Thymus (tissue), 11 donors: Measurements from ENCODE around the gene PABPC1L. TPM values are rescaled to one million over a fixed set of nuclear protein-coding genes. Genes with fewer than 3 reads are reported as not detected.

Experiments used
- DNase-seq, 9 donors: peaks; one replicate each; pipeline ENCODE4 v3.0.0-alpha.2; 2013; ENCODE audit warnings: low spot score in 9 of 9, low read depth in 6 of 9, missing footprints in 1 of 9
- H3K27ac ChIP-seq, 2 donors: one replicate each; pipeline ENCODE4 v1.5.1; 2013; ENCODE audit warnings: control low read depth in 1 of 2, low read depth in 1 of 2, low read length in 1 of 2, mild to moderate bottlenecking in 1 of 2, moderate library complexity in 1 of 2
- H3K27me3 ChIP-seq, 2 donors: one replicate each; pipeline ENCODE4 v1.5.1; 2013; ENCODE audit warnings: low read length in 1 of 2; ENCODE audit not compliant: control insufficient read depth in 2 of 2, insufficient read depth in 1 of 2
- H3K36me3 ChIP-seq, 2 donors: one replicate each; pipeline ENCODE4 v1.5.1; 2013; ENCODE audit warnings: low read length in 1 of 2, mild to moderate bottlenecking in 1 of 2, moderate library complexity in 1 of 2; ENCODE audit not compliant: control insufficient read depth in 2 of 2, insufficient read depth in 2 of 2
- H3K4me1 ChIP-seq, 2 donors: one replicate each; pipeline ENCODE4 v1.5.1; 2013; ENCODE audit warnings: low read length in 2 of 2; ENCODE audit not compliant: control insufficient read depth in 2 of 2, insufficient read depth in 2 of 2
- H3K4me3 ChIP-seq, 2 donors: one replicate each; pipeline ENCODE4 v1.5.1; 2013; ENCODE audit warnings: low read length in 2 of 2, control low read depth in 1 of 2, mild to moderate bottlenecking in 1 of 2
- H3K9me3 ChIP-seq, 2 donors: one replicate each; pipeline ENCODE4 v1.5.1; 2013; ENCODE audit warnings: low read length in 1 of 2, mild to moderate bottlenecking in 1 of 2; ENCODE audit not compliant: control insufficient read depth in 2 of 2, insufficient read depth in 1 of 2
- WGBS: extraction: QIAGEN DNeasy Blood & Tissue Kit; methylation state at CpG from one replicate; pipeline ENCODE4 v1.1.7; 2013; 5-methylcytosine and 5-hydroxymethylcytosine counted together
- polyA plus RNA-seq: library from polyadenylated mRNA; stranded (reverse); fragments of 200-250 nt; gene quantifications from one replicate; pipeline ENCODE4 v1.2.3, GENCODE V29; 2013
- total RNA-seq: library from RNA; stranded (reverse); fragments of 120-200 nt; gene quantifications from one replicate; pipeline ENCODE4 v1.2.4, GENCODE V29; 2013
- donor health status: healthy.

The PABPC1L gene
- total and polyA plus RNA-seq, 2 donors: 7.2 to 131 TPM

GRCh38 chr20:44965651-44966029 lies 55.8 kb downstream of the PABPC1L start:
- 73% methylated on average over 5 of the region's 5 CpGs for WGBS
- Histone ChIP-seq H3K27ac (peak overlapping the region; percentile 86 to 93), H3K4me1 (peaks cover 24% of the 10 kb centered on the region in 2 donors), H3K9me3 (no peaks in the 10 kb centered on the region), H3K36me3 (no peaks in the 10 kb centered on the region), H3K27me3 (no peaks in the 10 kb centered on the region), H3K4me3 (peak overlapping the region; percentile 64 to 97)
- DNase-seq: no peak

- DNase-seq: peak in 8 of 9 donors; percentile 84 to 98 (median 95)
- H3K4me1 ChIP-seq: peaks cover 23% of the 10 kb centered on the region in 2 donors
- under 1% methylated on average over 68 of the region's 68 CpGs for WGBS
- no peaks in the 10 kb centered on the region for H3K36me3 ChIP-seq
- H3K4me3 ChIP-seq: peak within 1 kb of the TSS; percentile 64 to 97
- no peaks in the 10 kb centered on the region for H3K27me3 ChIP-seq
- peak within 1 kb of the TSS; percentile 90 to 93 for H3K27ac ChIP-seq
- no peaks in the 10 kb centered on the region for H3K9me3 ChIP-seq
Observed at GRCh38 chr20:44966030-44966961, 56.4 kb downstream of the PABPC1L start, which contains the start of gene STK4. Gene STK4 (plus strand): TSS chr20:44966512. CDS start chr20:44966569, 57 bp downstream.

GRCh38 chr20:44967207-44967807 lies 57.4 kb downstream of the PABPC1L start:
- Histone ChIP-seq H3K4me3 (peak overlapping the region; percentile 64 to 97), H3K9me3 (no peaks in the 10 kb centered on the region), H3K27ac (peak overlapping the region; percentile 79 to 90), H3K36me3 (peaks cover 0 to 3% of the 10 kb centered on the region in 2 donors), H3K4me1 (peaks cover 23 to 26% of the 10 kb centered on the region in 2 donors), H3K27me3 (no peaks in the 10 kb centered on the region)
- WGBS: 7% methylated on average over 5 of the region's 5 CpGs
- DNase-seq: peak in 2 of 9 donors; percentile 58 to 75

- H3K9me3 ChIP-seq: no peaks in the 10 kb centered on the region
- peak in 1 of 9 donors; percentile 31 for DNase-seq
- peak overlapping the region; percentile 60 to 71 for H3K27ac ChIP-seq
- WGBS: 58% methylated on average over 3 of the region's 3 CpGs
- H3K4me1 ChIP-seq: peaks cover 23 to 26% of the 10 kb centered on the region in 2 donors
- H3K4me3 ChIP-seq: peak overlapping the region in 1 of 2 donors; percentile 29
- peaks cover 6 to 19% of the 10 kb centered on the region in 2 donors for H3K36me3 ChIP-seq
- no peaks in the 10 kb centered on the region for H3K27me3 ChIP-seq
Observed at GRCh38 chr20:44969300-44969894, 59.5 kb downstream of the PABPC1L start.

- Histone ChIP-seq H3K27ac (peak overlapping the region in 1 of 2 donors; percentile 71), H3K36me3 (peaks cover 12 to 28% of the 10 kb centered on the region in 2 donors), H3K4me3 (peak overlapping the region in 1 of 2 donors; percentile 1), H3K27me3 (no peaks in the 10 kb centered on the region), H3K9me3 (no peaks in the 10 kb centered on the region), H3K4me1 (peaks cover 23 to 26% of the 10 kb centered on the region in 2 donors)
- DNase-seq: peak in 2 of 9 donors; percentile 37 to 60
- WGBS: 6% methylated on average over 1 of the region's 1 CpG
Observed at GRCh38 chr20:44970243-44970757, 60.4 kb downstream of the PABPC1L start.

- H3K27ac ChIP-seq: no peak overlapping the region
- H3K36me3 ChIP-seq: peaks cover 17 to 42% of the 10 kb centered on the region in 2 donors
Observed at GRCh38 chr20:44973053-44973452, 63.2 kb downstream of the PABPC1L start.

GRCh38 chr20:44976698-44977097 lies 66.8 kb downstream of the PABPC1L start:
- no peak for DNase-seq
- H3K4me3 ChIP-seq: no peak overlapping the region
- no peaks in the 10 kb centered on the region for H3K27me3 ChIP-seq
- peaks cover 12 to 18% of the 10 kb centered on the region in 2 donors for H3K4me1 ChIP-seq
- H3K27ac ChIP-seq: no peak overlapping the region
- H3K9me3 ChIP-seq: no peaks in the 10 kb centered on the region
- 99% methylated on average over 4 of the region's 4 CpGs for WGBS
- H3K36me3 ChIP-seq: peaks cover 21 to 61% of the 10 kb centered on the region in 2 donors

More at GRCh38 chr20:44973053-44973452, 63.2 kb downstream of the PABPC1L start:
- WGBS: 85% methylated on average over 2 of the region's 2 CpGs
- no peaks in the 10 kb centered on the region for H3K27me3 ChIP-seq
- no peaks in the 10 kb centered on the region for H3K9me3 ChIP-seq
- H3K4me3 ChIP-seq: no peak overlapping the region
- peaks cover 10 to 21% of the 10 kb centered on the region in 2 donors for H3K4me1 ChIP-seq
- no peak for DNase-seq

- H3K4me3 ChIP-seq: peak overlapping the region in 1 of 2 donors; percentile 17
- peaks cover 32 to 63% of the 10 kb centered on the region in 2 donors for H3K36me3 ChIP-seq
- no peaks in the 10 kb centered on the region for H3K9me3 ChIP-seq
- no peaks in the 10 kb centered on the region for H3K27me3 ChIP-seq
- H3K27ac ChIP-seq: peak overlapping the region; percentile 93 to 97
- peak; percentile 48 to 89 (median 72) for DNase-seq
- 7% methylated on average over 2 of the region's 2 CpGs for WGBS
- H3K4me1 ChIP-seq: peaks cover 12 to 18% of the 10 kb centered on the region in 2 donors
Observed at GRCh38 chr20:44979090-44979621, 69.3 kb downstream of the PABPC1L start.
